H1 (cell line): ENCODE results near the gene DOCK1. TPM values are rescaled to one million over a fixed set of nuclear protein-coding genes. Genes with fewer than 3 reads are reported as not detected.

Experiments
- ASH2L ChIP-seq: fragments of 200-600, 300-600 bp; sonication (generic); IDR thresholded peaks from one replicate; pipeline ENCODE4 v1.7.1; 2017; ENCODE audit warnings: low read length
- BRCA1 ChIP-seq: IDR thresholded peaks from 2 replicates; pipeline ENCODE4 v1.6.1; 2012; ENCODE audit warnings: low read depth, low read length, improper control_type of control experiment
- CBX5 ChIP-seq: fragments of 300-800, 300-1000 bp; sonication (generic); IDR thresholded peaks from 2 replicates; pipeline ENCODE4 v1.7.1; 2016; ENCODE audit warnings: antibody characterized with exemption, low read length, low read depth
- CHD7 ChIP-seq: fragments of 300-600 bp; sonication (generic); IDR thresholded peaks from 2 replicates; pipeline ENCODE4 v1.7.1; 2012; ENCODE audit warnings: low read length, moderate library complexity, mild to moderate bottlenecking, inconsistent platforms; ENCODE audit not compliant: insufficient replicate concordance
- CTCF ChIP-seq, 3 experiments: IDR thresholded peaks; 1 replicate in 2 of 3; 2 replicates in 1 of 3; pipeline versions ENCODE4 v1.5.1 to v1.6.1; 2011; ENCODE audit warnings: low read length in 3 of 3, mild to moderate bottlenecking in 3 of 3, inconsistent platforms in 2 of 3, low read depth in 1 of 3, moderate library complexity in 1 of 3; ENCODE audit not compliant: insufficient read depth in 1 of 3; ENCODE audit errors: control extremely low read depth in 1 of 3
- polyA plus RNA-seq, 7 experiments: library from polyadenylated mRNA; depleted of rRNA in 3 of 7; stranded (reverse) in 5 of 7; unstranded in 2 of 7; fragments of >200 nt in 5 of 7; fragments of 200-250 nt in 2 of 7; gene quantifications; 1 replicate in 5 of 7; 2 replicates in 1 of 7; 4 replicates in 1 of 7; pipeline versions ENCODE4 v1.2.1 to v1.2.3, GENCODE V29; 2011 to 2013; ENCODE audit warnings: missing spikeins in 2 of 7, mixed read lengths in 2 of 7
- total RNA-seq: library from RNA; stranded (reverse); fragmentation: NEBNext Ultra II Directional; extraction: Animal tissue kit (Norgen Biotek cat#: 25700); gene quantifications from 2 replicates; pipeline ENCODE4 v1.2.1, GENCODE V29; 2021

DOCK1 gene
- total and polyA plus RNA-seq, 2 of the 8 experiments (the other 6 are each of a cell fraction or from before 2014, with no cell fraction given) = 11.6 to 53.0 TPM

DNA sequence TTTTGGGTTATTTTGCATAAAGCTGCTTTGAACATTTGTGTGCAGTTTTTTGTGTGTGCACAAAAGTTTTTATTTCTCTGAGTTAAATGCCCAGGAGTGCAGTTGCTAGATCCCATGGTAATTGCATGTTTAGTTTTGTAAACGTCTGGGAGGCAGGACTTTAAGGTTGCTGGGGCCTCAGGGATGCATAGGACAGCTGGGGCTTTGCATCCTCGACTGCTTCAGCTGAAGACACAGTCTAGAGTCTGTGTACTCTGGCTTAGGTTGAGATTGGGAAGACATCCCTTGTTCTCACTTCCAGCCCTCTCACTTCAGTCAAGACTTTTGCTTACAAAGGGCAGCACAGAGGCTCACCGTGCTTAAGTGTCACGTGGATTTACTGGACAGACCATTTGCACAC, 385.6 kb downstream of the DOCK1 start (continued):
- TF ChIP-seq CHD7 (no peak), ASH2L (no peak), CTCF (IDR thresholded peaks at IDR 0.05; ENCODE audit: control extremely low read depth in 1 of 3, insufficient read depth in 1 of 3, low read depth in 1 of 3, low read length in 3 of 3) (no peak), BRCA1 (no peak), CBX5 (no peak)
- TF ChIP-seq, all 59 proteins: peak for 0
